GM12878 (cell line): ENCODE results near the gene EIF5A. TPM values are rescaled to one million over a fixed set of nuclear protein-coding genes. Genes with fewer than 3 reads are reported as not detected.

Source experiments
- ATAC-seq: fragments of 200-7000 bp; cut with Tn5 transposase; 3 replicates; pipeline ENCODE4 v1.9.1; 2020; ENCODE audit warnings: mild to moderate bottlenecking, moderate library complexity
- BruUV-seq: library from RNA; stranded (reverse); fragments of 400-500 nt; replicated peaks from 2 replicates; lab custom pipeline; 2021; lab: Mats Ljungman, UMichigan
- CTCF ChIA-PET: fragments of 300-600 bp; sonication (Branson Sonifier 250); formaldehyde crosslinking; extraction: SDS; loops from one replicate; lab custom pipeline; 2021; ENCODE audit warnings: inconsistent platforms; lab: Yijun Ruan, JAX
- POLR2A ChIA-PET: fragments of 350-600 bp; formaldehyde crosslinking; extraction: SDS; loops from one replicate; lab custom pipeline; 2021; ENCODE audit warnings: inconsistent platforms; lab: Charles Lee
- RAD21 ChIA-PET: fragments of 300-600 bp; sonication (Branson Sonifier 250); formaldehyde crosslinking; loops from one replicate; lab custom pipeline; 2023; ENCODE audit warnings: antibody characterized with exemption; ENCODE audit not compliant: unreplicated experiment; lab: Charles Lee
- SMC1A ChIA-PET: fragments of 300-600 bp; sonication (Branson Sonifier 250); formaldehyde crosslinking; loops from one replicate; lab custom pipeline; 2023; ENCODE audit not compliant: unreplicated experiment, uncharacterized antibody; lab: Charles Lee
- DNase-seq: peaks from one replicate; pipeline ENCODE4 v3.0.0-alpha.2; 2011; ENCODE audit warnings: low read depth, low spot score
- FAIRE-seq: peaks from 3 replicates; lab custom pipeline; 2011; peaks lifted over from hg19 to GRCh38; lab: Jason Lieb, UNC
- H2AFZ ChIP-seq: 2 replicates; pipeline ENCODE4 v1.6.0; 2011; ENCODE audit warnings: low read depth, low read length, control low read depth; ENCODE audit not compliant: control insufficient read depth
- H3K27ac ChIP-seq: 2 replicates; pipeline ENCODE4 v1.5.1; 2011; ENCODE audit warnings: control low read depth; ENCODE audit not compliant: control insufficient read depth, insufficient read depth
- H3K27me3 ChIP-seq, 2 experiments: replicated peaks in 1 of 2; 2 replicates each; pipeline versions ENCODE4 v1.6.0 to v1.6.1; 2011; ENCODE audit warnings: low read length in 1 of 2; ENCODE audit not compliant: control insufficient read depth in 2 of 2, insufficient read depth in 2 of 2
- H3K36me3 ChIP-seq, 2 experiments: 2 replicates each; pipeline ENCODE4 v1.5.1; 2011; ENCODE audit warnings: low read length in 1 of 2; ENCODE audit not compliant: control insufficient read depth in 2 of 2, insufficient read depth in 2 of 2
- H3K4me1 ChIP-seq: 2 replicates; pipeline ENCODE4 v1.6.1; 2011; ENCODE audit warnings: mild to moderate bottlenecking, low read length, moderate library complexity, mixed read lengths; ENCODE audit not compliant: control insufficient read depth, insufficient read depth
- H3K4me2 ChIP-seq: 2 replicates; pipeline ENCODE4 v1.6.0; 2011; ENCODE audit warnings: control low read depth; ENCODE audit not compliant: control insufficient read depth, insufficient read depth
- H3K4me3 ChIP-seq: fragments of 200-600 bp; sonication (generic); 2 replicates; pipeline ENCODE4 v1.5.1; 2016
- H3K79me2 ChIP-seq: 2 replicates; pipeline ENCODE4 v1.6.0; 2011; ENCODE audit warnings: low read length; ENCODE audit not compliant: control insufficient read depth, insufficient read depth
- H3K9ac ChIP-seq: 2 replicates; pipeline ENCODE4 v1.8.0; 2011; ENCODE audit warnings: low read length, control low read depth, mixed read lengths; ENCODE audit not compliant: control insufficient read depth, insufficient read depth
- H3K9me3 ChIP-seq: replicated peaks from 3 replicates; pipeline ENCODE4 v1.5.1; 2011; ENCODE audit warnings: mild to moderate bottlenecking, low read length; ENCODE audit not compliant: control insufficient read depth, insufficient read depth
- H4K20me1 ChIP-seq: 2 replicates; pipeline ENCODE4 v1.6.0; 2011; ENCODE audit not compliant: control insufficient read depth, insufficient read depth
- JUNB ChIP-seq: IDR thresholded peaks from 2 replicates; pipeline ENCODE4 v1.6.1; 2016; ENCODE audit warnings: antibody characterized with exemption, mild to moderate bottlenecking
- MEF2A ChIP-seq: IDR thresholded peaks from 2 replicates; pipeline ENCODE4 v1.6.1; 2011; ENCODE audit warnings: low read depth, mild to moderate bottlenecking, low read length, moderate library complexity; ENCODE audit not compliant: insufficient read depth
- NKRF ChIP-seq: fragments of 450-650 bp; conservative IDR thresholded peaks from 2 replicates; pipeline ENCODE4 v1.6.1; 2017; ENCODE audit warnings: mild to moderate bottlenecking, moderate library complexity
- PBX3 ChIP-seq: IDR thresholded peaks from 2 replicates; pipeline ENCODE4 v1.6.1; 2011; ENCODE audit warnings: mild to moderate bottlenecking, low read depth, low read length, moderate library complexity; ENCODE audit not compliant: insufficient replicate concordance
- WRNIP1 ChIP-seq: IDR thresholded peaks from 2 replicates; pipeline ENCODE4 v1.6.1; 2011; ENCODE audit warnings: low read depth, low read length, improper control_type of control experiment, borderline replicate concordance
- ZBED1 ChIP-seq: IDR thresholded peaks from 2 replicates; pipeline ENCODE4 v1.6.1; 2016; ENCODE audit warnings: borderline replicate concordance
- WGBS: methylation state at CpG from one replicate; pipeline ENCODE4 v1.1.6; 2016; ENCODE audit warnings: low lambda C conversion rate; ENCODE audit not compliant: insufficient replicate concordance, insufficient coverage; ENCODE audit errors: missing lambda C conversion rate; 5-methylcytosine and 5-hydroxymethylcytosine counted together
- in situ Hi-C: fragments of 300-500 bp; cut with MboI; formaldehyde crosslinking; loops from 9 replicates; pipeline ENCODE4 v1.14.3; 2018; ENCODE audit warnings: mixed read lengths
- intact Hi-C: fragments of 100-400 bp; cut with micrococcal nuclease; formaldehyde crosslinking; loops from one replicate; pipeline ENCODE4 v1.14.2; 2022; ENCODE audit not compliant: unreplicated experiment
- polyA plus RNA-seq, 11 experiments: library from polyadenylated mRNA; depleted of rRNA in 4 of 11; unstranded in 6 of 11; stranded (reverse) in 5 of 11; fragments of >200 nt; fragmentation: Nextera tagmentation in 4 of 11; fragmentation: Illumina TruSeq in 1 of 11; extraction: Ambion mirVana in 4 of 11; extraction: Trizol in 1 of 11; gene quantifications; 1 replicate in 1 of 11; 2 replicates in 10 of 11; pipeline versions ENCODE4 v1.2.1 to v1.2.3, GENCODE V29; 2011 to 2016; ENCODE audit warnings: inconsistent platforms in 2 of 11, missing spikeins in 2 of 11, low read depth in 1 of 11
- total RNA-seq, 4 experiments: library from RNA; depleted of rRNA in 3 of 4; stranded (reverse); fragments of >200 nt in 3 of 4; fragmentation: Illumina TruSeq in 1 of 4; extraction: Trizol in 1 of 4; gene quantifications; 2 replicates each; pipeline versions ENCODE4 v1.2.1 to v1.2.3, GENCODE V29; 2013 to 2021
- TF ChIP-seq, protein P1 (sequence below): fragments of 450-650 bp; IDR thresholded peaks from 2 replicates; pipeline ENCODE4 v1.6.1; 2017; ENCODE audit warnings: mild to moderate bottlenecking, low read depth, inconsistent platforms; ENCODE audit not compliant: poor library complexity, severe bottlenecking
- TF ChIP-seq, protein P2 (sequence below): fragments of 450-650 bp; IDR thresholded peaks from 2 replicates; pipeline ENCODE4 v1.6.1; 2016; ENCODE audit warnings: mild to moderate bottlenecking, moderate library complexity, borderline replicate concordance
- TF ChIP-seq, protein P3 (sequence below): fragments of 450-650 bp; IDR thresholded peaks from 2 replicates; pipeline ENCODE4 v1.6.1; 2016; ENCODE audit warnings: mild to moderate bottlenecking

Gene EIF5A
- total and polyA plus RNA-seq, 10 of the 15 experiments (the other 5 are each of a cell fraction or from before 2014, with no cell fraction given), result 26.5 to 1,792 (median 944) TPM

- peak; percentile 67 for DNase-seq
- SMC1A ChIA-PET, result interaction anchor here (0.8 to 1.3 kb wide), 3 partner anchors 23 to 252 kb away, joined by 3 read pairs; no protein-coding TSS in a partner anchor
- FAIRE-seq, result peak; percentile 86
- no peak overlapping the region for H2AFZ ChIP-seq
- TSS peak; percentile 92 for BruUV-seq
- intact Hi-C loops, result loop anchor here (5.0 to 10.0 kb wide), 2 partner anchors 67 to 376 kb away; partner anchors contain the start of genes GABARAP, TP53 and WRAP53
- H3K4me1 ChIP-seq, result peaks cover 21% of the 10 kb centered on the region
- H3K36me3 ChIP-seq, result peaks cover 23 to 35% of the 10 kb centered on the region in 2 experiments
- 1% methylated on average over 14 of the region's 14 CpGs for WGBS
- H3K4me2 ChIP-seq, result peak overlapping the region; percentile 93
- in situ Hi-C loops, result no loop called here
- peak; percentile 42 for ATAC-seq
- H3K9me3 ChIP-seq, result no peaks in the 10 kb centered on the region
- H3K27ac ChIP-seq, result peak overlapping the region; percentile 99
- peaks cover 51% of the 10 kb centered on the region for H3K79me2 ChIP-seq
- H4K20me1 ChIP-seq, result peaks cover 21% of the 10 kb centered on the region
- H3K27me3 ChIP-seq, result no peaks in the 10 kb centered on the region
- CTCF ChIA-PET, result interaction anchor here (0.9 to 2.1 kb wide), 5 partner anchors 16 to 67 kb away, joined by 3 to 6 read pairs (median 3); partner anchors contain the start of gene ACAP1
- peak overlapping the region; percentile 99 for H3K4me3 ChIP-seq
- POLR2A ChIA-PET, result interaction anchor here (0.6 to 2.0 kb wide), 6 partner anchors 21 to 378 kb away, joined by 3 to 9 read pairs (median 4); partner anchors contain the start of genes ACAP1, NEURL4 and TP53
- H3K9ac ChIP-seq, result peak overlapping the region; percentile 100
- RAD21 ChIA-PET, result interaction anchor here (1.3 to 1.5 kb wide), 2 partner anchors 28 to 89 kb away, joined by 4 to 5 read pairs; partner anchors contain the start of genes ACADVL, ACAP1 and DLG4
- TF ChIP-seq, protein P1, sequence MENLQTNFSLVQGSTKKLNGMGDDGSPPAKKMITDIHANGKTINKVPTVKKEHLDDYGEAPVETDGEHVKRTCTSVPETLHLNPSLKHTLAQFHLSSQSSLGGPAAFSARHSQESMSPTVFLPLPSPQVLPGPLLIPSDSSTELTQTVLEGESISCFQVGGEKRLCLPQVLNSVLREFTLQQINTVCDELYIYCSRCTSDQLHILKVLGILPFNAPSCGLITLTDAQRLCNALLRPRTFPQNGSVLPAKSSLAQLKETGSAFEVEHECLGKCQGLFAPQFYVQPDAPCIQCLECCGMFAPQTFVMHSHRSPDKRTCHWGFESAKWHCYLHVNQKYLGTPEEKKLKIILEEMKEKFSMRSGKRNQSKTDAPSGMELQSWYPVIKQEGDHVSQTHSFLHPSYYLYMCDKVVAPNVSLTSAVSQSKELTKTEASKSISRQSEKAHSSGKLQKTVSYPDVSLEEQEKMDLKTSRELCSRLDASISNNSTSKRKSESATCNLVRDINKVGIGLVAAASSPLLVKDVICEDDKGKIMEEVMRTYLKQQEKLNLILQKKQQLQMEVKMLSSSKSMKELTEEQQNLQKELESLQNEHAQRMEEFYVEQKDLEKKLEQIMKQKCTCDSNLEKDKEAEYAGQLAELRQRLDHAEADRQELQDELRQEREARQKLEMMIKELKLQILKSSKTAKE, result no peak
- no peak for TF ChIP-seq JUNB
- TF ChIP-seq ZBED1, result peak; percentile 59; the same call in 1 of the 2 replicates
- peak; percentile 77 for TF ChIP-seq WRNIP1
- peak; percentile 58 for TF ChIP-seq NKRF
- TF ChIP-seq PBX3, result peak; percentile 3
- TF ChIP-seq, protein P2, sequence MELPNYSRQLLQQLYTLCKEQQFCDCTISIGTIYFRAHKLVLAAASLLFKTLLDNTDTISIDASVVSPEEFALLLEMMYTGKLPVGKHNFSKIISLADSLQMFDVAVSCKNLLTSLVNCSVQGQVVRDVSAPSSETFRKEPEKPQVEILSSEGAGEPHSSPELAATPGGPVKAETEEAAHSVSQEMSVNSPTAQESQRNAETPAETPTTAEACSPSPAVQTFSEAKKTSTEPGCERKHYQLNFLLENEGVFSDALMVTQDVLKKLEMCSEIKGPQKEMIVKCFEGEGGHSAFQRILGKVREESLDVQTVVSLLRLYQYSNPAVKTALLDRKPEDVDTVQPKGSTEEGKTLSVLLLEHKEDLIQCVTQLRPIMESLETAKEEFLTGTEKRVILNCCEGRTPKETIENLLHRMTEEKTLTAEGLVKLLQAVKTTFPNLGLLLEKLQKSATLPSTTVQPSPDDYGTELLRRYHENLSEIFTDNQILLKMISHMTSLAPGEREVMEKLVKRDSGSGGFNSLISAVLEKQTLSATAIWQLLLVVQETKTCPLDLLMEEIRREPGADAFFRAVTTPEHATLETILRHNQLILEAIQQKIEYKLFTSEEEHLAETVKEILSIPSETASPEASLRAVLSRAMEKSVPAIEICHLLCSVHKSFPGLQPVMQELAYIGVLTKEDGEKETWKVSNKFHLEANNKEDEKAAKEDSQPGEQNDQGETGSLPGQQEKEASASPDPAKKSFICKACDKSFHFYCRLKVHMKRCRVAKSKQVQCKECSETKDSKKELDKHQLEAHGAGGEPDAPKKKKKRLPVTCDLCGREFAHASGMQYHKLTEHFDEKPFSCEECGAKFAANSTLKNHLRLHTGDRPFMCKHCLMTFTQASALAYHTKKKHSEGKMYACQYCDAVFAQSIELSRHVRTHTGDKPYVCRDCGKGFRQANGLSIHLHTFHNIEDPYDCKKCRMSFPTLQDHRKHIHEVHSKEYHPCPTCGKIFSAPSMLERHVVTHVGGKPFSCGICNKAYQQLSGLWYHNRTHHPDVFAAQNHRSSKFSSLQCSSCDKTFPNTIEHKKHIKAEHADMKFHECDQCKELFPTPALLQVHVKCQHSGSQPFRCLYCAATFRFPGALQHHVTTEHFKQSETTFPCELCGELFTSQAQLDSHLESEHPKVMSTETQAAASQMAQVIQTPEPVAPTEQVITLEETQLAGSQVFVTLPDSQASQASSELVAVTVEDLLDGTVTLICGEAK, result no peak; the same call in 1 of the 2 replicates
- no peak for TF ChIP-seq MEF2A
- TF ChIP-seq, protein P3, sequence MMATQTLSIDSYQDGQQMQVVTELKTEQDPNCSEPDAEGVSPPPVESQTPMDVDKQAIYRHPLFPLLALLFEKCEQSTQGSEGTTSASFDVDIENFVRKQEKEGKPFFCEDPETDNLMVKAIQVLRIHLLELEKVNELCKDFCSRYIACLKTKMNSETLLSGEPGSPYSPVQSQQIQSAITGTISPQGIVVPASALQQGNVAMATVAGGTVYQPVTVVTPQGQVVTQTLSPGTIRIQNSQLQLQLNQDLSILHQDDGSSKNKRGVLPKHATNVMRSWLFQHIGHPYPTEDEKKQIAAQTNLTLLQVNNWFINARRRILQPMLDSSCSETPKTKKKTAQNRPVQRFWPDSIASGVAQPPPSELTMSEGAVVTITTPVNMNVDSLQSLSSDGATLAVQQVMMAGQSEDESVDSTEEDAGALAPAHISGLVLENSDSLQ, result peak; percentile 50; the same call in 1 of the 2 replicates
Observed at GRCh38 chr17:7308625-7309433, 1.4 kb downstream of the EIF5A start.
